Glutamatergic neuron (in vitro differentiated cells): ENCODE data around the gene C19orf73. TPM values are rescaled to one million over a fixed set of nuclear protein-coding genes. Genes with fewer than 3 reads are reported as not detected.

Source experiments
- DNase-seq: peaks from one replicate; pipeline ENCODE4 v3.0.0; 2022
- H3K27ac Mint-ChIP-seq: one replicate; pipeline ENCODE4 v1.8.0; 2020; ENCODE audit warnings: mild to moderate bottlenecking, mixed read lengths, inconsistent platforms; ENCODE audit not compliant: unreplicated experiment
- H3K27me3 Mint-ChIP-seq: one replicate; pipeline ENCODE4 v1.8.0; 2020; ENCODE audit warnings: mild to moderate bottlenecking, moderate library complexity, mixed read lengths, inconsistent platforms; ENCODE audit not compliant: unreplicated experiment
- H3K36me3 Mint-ChIP-seq: one replicate; pipeline ENCODE4 v1.8.0; 2020; ENCODE audit warnings: mild to moderate bottlenecking, mixed read lengths, inconsistent platforms; ENCODE audit not compliant: unreplicated experiment
- H3K4me1 Mint-ChIP-seq: one replicate; pipeline ENCODE4 v1.8.0; 2020; ENCODE audit warnings: mild to moderate bottlenecking, low read depth, mixed read lengths, inconsistent platforms; ENCODE audit not compliant: unreplicated experiment
- H3K4me3 Mint-ChIP-seq: one replicate; pipeline ENCODE4 v1.8.0; 2020; ENCODE audit warnings: mild to moderate bottlenecking, mixed read lengths, inconsistent platforms; ENCODE audit not compliant: unreplicated experiment
- H3K9me3 Mint-ChIP-seq: one replicate; pipeline ENCODE4 v1.8.0; 2020; ENCODE audit warnings: mild to moderate bottlenecking, moderate library complexity, mixed read lengths, inconsistent platforms; ENCODE audit not compliant: unreplicated experiment
- CTCF ChIP-seq: fragments of 200-600 bp; sonication (generic); IDR thresholded peaks from one replicate; pipeline ENCODE4 v1.5.0; 2021; ENCODE audit not compliant: partially characterized antibody, unreplicated experiment
- total RNA-seq: library from RNA; stranded (reverse); fragmentation: NEBNext Ultra II Directional; extraction: Animal tissue kit (Norgen Biotek cat#: 25700); gene quantifications from one replicate; pipeline ENCODE4 v1.2.1, GENCODE V29; 2021; ENCODE audit not compliant: unreplicated experiment

Gene C19orf73
- total RNA-seq, 1 donor from 2014 or later, result 3.2 TPM

GRCh38 chr19:49155820-49156346 is 36.9 kb upstream of the C19orf73 start:
- Mint-ChIP-seq H3K36me3 (peaks cover 15% of the 10 kb centered on the region), H3K9me3 (peaks cover 22% of the 10 kb centered on the region), H3K4me3 (peak overlapping the region; percentile 65), H3K4me1 (peaks cover 15% of the 10 kb centered on the region), H3K27me3 (peaks cover 20% of the 10 kb centered on the region), H3K27ac (peak overlapping the region; percentile 60)
- no peak for TF ChIP-seq CTCF
- DNase-seq, result peak; percentile 38

GRCh38 chr19:49155005-49155819 is 36.3 kb upstream of the C19orf73 start, which contains the start of gene HRC:
HRC (minus strand) TSS chr19:49155396; CDS start chr19:49155237, 159 bp downstream.
- Mint-ChIP-seq H3K27ac (peak within 1 kb of the TSS; percentile 60), H3K27me3 (peaks cover 18% of the 10 kb centered on the region), H3K4me1 (peaks cover 15% of the 10 kb centered on the region), H3K4me3 (peak within 1 kb of the TSS; percentile 65), H3K36me3 (peaks cover 15% of the 10 kb centered on the region), H3K9me3 (peaks cover 23% of the 10 kb centered on the region)
- peak; percentile 39 for DNase-seq
- no peak for TF ChIP-seq CTCF

- no peak overlapping the region for H3K27ac Mint-ChIP-seq
- peaks cover 21% of the 10 kb centered on the region for H3K9me3 Mint-ChIP-seq
- peaks cover 15% of the 10 kb centered on the region for H3K4me1 Mint-ChIP-seq
- peaks cover 20% of the 10 kb centered on the region for H3K27me3 Mint-ChIP-seq
- H3K4me3 Mint-ChIP-seq, result no peak overlapping the region
- no peak for DNase-seq
- peaks cover 15% of the 10 kb centered on the region for H3K36me3 Mint-ChIP-seq
- no peak for TF ChIP-seq CTCF
Measured at GRCh38 chr19:49154279-49154678, 35.3 kb upstream of the C19orf73 start.

GRCh38 chr19:49153167-49153809 is 34.3 kb upstream of the C19orf73 start:
- H3K36me3 Mint-ChIP-seq, result peaks cover 11% of the 10 kb centered on the region
- peaks cover 15% of the 10 kb centered on the region for H3K4me1 Mint-ChIP-seq
- H3K27me3 Mint-ChIP-seq, result peaks cover 20% of the 10 kb centered on the region
- no peak for TF ChIP-seq CTCF
- H3K4me3 Mint-ChIP-seq, result peak overlapping the region; percentile 4
- DNase-seq, result no peak
- peaks cover 19% of the 10 kb centered on the region for H3K9me3 Mint-ChIP-seq
- H3K27ac Mint-ChIP-seq, result no peak overlapping the region
